ENCODE data around the gene AFP.

DNA sequence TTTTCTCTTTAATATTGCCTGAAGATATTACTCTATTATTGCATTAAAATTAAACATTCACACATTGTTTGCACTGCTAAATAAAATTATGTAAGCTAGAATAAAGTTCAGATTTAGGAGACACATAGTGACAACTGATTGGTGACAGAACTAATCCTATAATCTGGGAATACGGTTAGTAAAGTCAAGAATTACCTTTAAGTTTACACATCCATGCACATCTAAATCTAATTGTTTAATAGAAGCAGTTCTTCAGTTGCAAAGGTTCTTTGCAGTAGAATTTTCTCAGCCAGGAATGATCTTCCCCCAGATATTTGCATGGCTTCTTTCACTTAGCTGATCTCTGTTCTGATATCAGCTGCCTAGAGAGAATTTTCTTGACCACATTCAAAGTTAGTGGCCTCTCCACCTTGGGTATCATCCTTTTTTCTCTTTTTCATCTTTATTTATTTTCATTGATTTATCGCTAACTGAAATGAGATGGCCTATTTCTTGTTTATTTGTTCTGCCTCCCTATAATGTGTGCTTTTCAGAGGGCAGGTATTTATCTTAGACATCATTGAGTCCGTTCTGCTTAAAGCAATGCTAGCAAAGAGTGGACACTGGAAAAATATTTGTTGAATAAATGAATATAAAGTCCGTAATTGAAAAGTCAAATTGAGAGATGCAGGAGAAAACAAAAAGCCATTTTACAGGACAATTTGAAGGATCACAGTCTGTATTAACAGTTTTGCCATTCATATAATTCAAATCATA, 12.6 kb downstream of the AFP start:
- TF ChIP-seq, protein P1, sequence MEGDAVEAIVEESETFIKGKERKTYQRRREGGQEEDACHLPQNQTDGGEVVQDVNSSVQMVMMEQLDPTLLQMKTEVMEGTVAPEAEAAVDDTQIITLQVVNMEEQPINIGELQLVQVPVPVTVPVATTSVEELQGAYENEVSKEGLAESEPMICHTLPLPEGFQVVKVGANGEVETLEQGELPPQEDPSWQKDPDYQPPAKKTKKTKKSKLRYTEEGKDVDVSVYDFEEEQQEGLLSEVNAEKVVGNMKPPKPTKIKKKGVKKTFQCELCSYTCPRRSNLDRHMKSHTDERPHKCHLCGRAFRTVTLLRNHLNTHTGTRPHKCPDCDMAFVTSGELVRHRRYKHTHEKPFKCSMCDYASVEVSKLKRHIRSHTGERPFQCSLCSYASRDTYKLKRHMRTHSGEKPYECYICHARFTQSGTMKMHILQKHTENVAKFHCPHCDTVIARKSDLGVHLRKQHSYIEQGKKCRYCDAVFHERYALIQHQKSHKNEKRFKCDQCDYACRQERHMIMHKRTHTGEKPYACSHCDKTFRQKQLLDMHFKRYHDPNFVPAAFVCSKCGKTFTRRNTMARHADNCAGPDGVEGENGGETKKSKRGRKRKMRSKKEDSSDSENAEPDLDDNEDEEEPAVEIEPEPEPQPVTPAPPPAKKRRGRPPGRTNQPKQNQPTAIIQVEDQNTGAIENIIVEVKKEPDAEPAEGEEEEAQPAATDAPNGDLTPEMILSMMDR (IDR thresholded peaks at IDR 0.05; ENCODE audit: poor library complexity), result no peak
- TF ChIP-seq EZH2 (IDR thresholded peaks at IDR 0.05; ENCODE audit: borderline replicate concordance) (no peak), EZH2phosphoT487 (IDR thresholded peaks at IDR 0.05; ENCODE audit: low read depth, severe bottlenecking, unreplicated experiment) (no peak)
